ENCODE data around the gene ADI1.

The ADI1 gene

GRCh38 chr2:3536682-3537632 lies 17.6 kb upstream of the ADI1 start:
- no peak for TF ChIP-seq CTCF (conservative IDR thresholded peaks at IDR 0.05; ENCODE audit: low read depth, low read length)
- Histone ChIP-seq H4K20me1 (ENCODE audit: insufficient read depth) (no peaks in the 10 kb centered on the region), H3K27ac (no peak overlapping the region), H3K4me1 (ENCODE audit: low read depth, poor library complexity, severe bottlenecking) (no peaks in the 10 kb centered on the region), H3K27me3 (ENCODE audit: insufficient read depth, low read depth) (no peaks in the 10 kb centered on the region), H3K9ac (no peak overlapping the region), H3K4me3 (IDR thresholded peaks at IDR 0.05; ENCODE audit: insufficient read depth, low read depth, low read length) (no peak overlapping the region), H3K79me2 (ENCODE audit: insufficient read depth, low read depth) (no peaks in the 10 kb centered on the region), H3K4me2 (no peak overlapping the region), H2AFZ (ENCODE audit: low read depth) (no peak overlapping the region), H3K36me3 (ENCODE audit: insufficient read depth) (0 out of 2 replicates have a peak, but pooled peaks cover 7% of the 10 kb centered on the region)

- Histone ChIP-seq H4K20me1 (ENCODE audit: insufficient read depth) (no peaks in the 10 kb centered on the region), H2AFZ (ENCODE audit: low read depth) (no peak overlapping the region), H3K27ac (no peak overlapping the region), H3K79me2 (ENCODE audit: insufficient read depth, low read depth) (no peaks in the 10 kb centered on the region), H3K4me3 (IDR thresholded peaks at IDR 0.05; ENCODE audit: insufficient read depth, low read depth, low read length) (no peak overlapping the region), H3K27me3 (ENCODE audit: insufficient read depth, low read depth) (no peaks in the 10 kb centered on the region), H3K9ac (no peak overlapping the region), H3K4me2 (no peak overlapping the region), H3K4me1 (ENCODE audit: low read depth, poor library complexity, severe bottlenecking) (no peaks in the 10 kb centered on the region), H3K36me3 (ENCODE audit: insufficient read depth) (no peaks in the 10 kb centered on the region)
- no peak for TF ChIP-seq CTCF (conservative IDR thresholded peaks at IDR 0.05; ENCODE audit: low read depth, low read length)
Measured at GRCh38 chr2:3535794-3536681, 16.7 kb upstream of the ADI1 start.

GRCh38 chr2:3535467-3535793 lies 16.1 kb upstream of the ADI1 start:
- H2AFZ ChIP-seq (ENCODE audit: low read depth) = no peak overlapping the region
- no peak overlapping the region for H3K4me2 ChIP-seq
- no peak overlapping the region for H3K4me3 ChIP-seq (IDR thresholded peaks at IDR 0.05; ENCODE audit: insufficient read depth, low read depth, low read length)

More at GRCh38 chr2:3535467-3535793, 16.1 kb upstream of the ADI1 start:
- Histone ChIP-seq H3K27me3 (ENCODE audit: insufficient read depth, low read depth) (no peaks in the 10 kb centered on the region), H3K4me1 (ENCODE audit: low read depth, poor library complexity, severe bottlenecking) (no peaks in the 10 kb centered on the region), H4K20me1 (ENCODE audit: insufficient read depth) (no peaks in the 10 kb centered on the region), H3K9ac (no peak overlapping the region), H3K36me3 (ENCODE audit: insufficient read depth) (no peaks in the 10 kb centered on the region), H3K27ac (no peak overlapping the region), H3K79me2 (ENCODE audit: insufficient read depth, low read depth) (no peaks in the 10 kb centered on the region)
- no peak for TF ChIP-seq CTCF (conservative IDR thresholded peaks at IDR 0.05; ENCODE audit: low read depth, low read length)

All from KMS-11 (cell line).